NT2/D1 (cell line): ENCODE measurements around the gene IL17RE.

Experiments used
- SUZ12 ChIP-seq: IDR thresholded peaks from 2 replicates; pipeline ENCODE4 v1.6.1; 2011; ENCODE audit not compliant: insufficient read length, insufficient read depth; ENCODE audit errors: extremely low read depth
- YY1 ChIP-seq: IDR thresholded peaks from 2 replicates; pipeline ENCODE4 v1.6.1; 2011; ENCODE audit not compliant: insufficient read length, insufficient read depth

DNA sequence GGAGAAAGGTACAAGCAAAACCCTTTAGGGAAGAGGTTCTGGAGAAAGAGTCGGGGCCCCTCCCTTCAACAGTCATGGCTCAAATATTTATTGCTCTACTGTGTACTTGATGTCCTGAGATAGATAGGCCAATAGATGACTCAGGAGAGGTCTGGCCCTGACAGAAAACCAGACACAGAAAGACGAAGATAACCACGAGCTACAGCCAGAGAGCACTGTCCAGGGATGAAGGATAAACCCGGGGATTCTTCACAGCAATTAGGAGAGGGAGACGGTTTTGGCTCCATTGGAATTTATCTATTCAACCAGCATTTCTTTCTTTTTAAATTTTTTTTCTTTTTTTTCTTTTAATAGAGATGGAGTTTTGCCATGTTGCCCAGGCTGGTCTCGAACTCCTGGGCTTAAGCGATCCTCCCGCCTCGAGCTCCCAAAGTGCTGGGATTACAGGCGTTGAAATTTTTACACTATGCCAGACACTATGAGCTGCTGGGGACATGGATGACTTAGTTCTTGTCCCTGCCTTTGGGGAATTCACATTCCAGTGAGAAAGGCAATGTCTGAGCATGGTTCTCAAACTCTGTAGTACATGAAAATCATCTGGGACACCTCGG is 18.0 kb upstream of the IL17RE start:
- TF ChIP-seq YY1 = no peak
- TF ChIP-seq SUZ12 = no peak
